Limb (tissue), 2 donors: ENCODE measurements around the gene SDHA.

Source experiments
- DNase-seq, 2 donors: peaks; one replicate each; pipeline ENCODE4 v3.0.0-alpha.2; 2016; ENCODE audit errors: extremely low spot score in 2 of 2

SDHA gene

GRCh38 chr5:217494-218456, at the start of gene SDHA, which contains the start of gene CCDC127:
Gene SDHA (plus strand): TSS chr5:218320. CDS start chr5:218356, 36 bp downstream.
Gene CCDC127 (minus strand): TSS chr5:218153. CDS start chr5:216849, 1,304 bp downstream.
- peak; percentile 96 to 100 for DNase-seq

- peak in 1 of 2 donors; percentile 38 for DNase-seq
These were observed 48.9 kb upstream of the SDHA start for GRCh38 chr5:169071-169727.

- no peak for DNase-seq
These were observed 48.4 kb upstream of the SDHA start for GRCh38 chr5:169728-170094.

GRCh38 chr5:170971-171800, 46.9 kb upstream of the SDHA start:
- peak in 1 of 2 donors; percentile 31 for DNase-seq

- peak in 1 of 2 donors; percentile 20 for DNase-seq
These were observed 46.3 kb upstream of the SDHA start for GRCh38 chr5:171801-172331.

- DNase-seq, result peak in 1 of 2 donors; percentile 9
These were observed 45.7 kb upstream of the SDHA start for GRCh38 chr5:172421-172820.

- DNase-seq, result no peak
These were observed 45.3 kb upstream of the SDHA start for GRCh38 chr5:172841-173251.

- no peak for DNase-seq
These were observed 44.5 kb upstream of the SDHA start for GRCh38 chr5:173392-174290.

GRCh38 chr5:174291-174600, 43.9 kb upstream of the SDHA start:
- no peak for DNase-seq

GRCh38 chr5:174876-175465, 43.1 kb upstream of the SDHA start:
- DNase-seq, result no peak

- no peak for DNase-seq
These were observed 41.8 kb upstream of the SDHA start for GRCh38 chr5:176296-176823.

GRCh38 chr5:178110-178509, 40.0 kb upstream of the SDHA start:
- no peak for DNase-seq

- no peak for DNase-seq
These were observed 38.7 kb upstream of the SDHA start for GRCh38 chr5:179401-179800.

GRCh38 chr5:180286-180918, 37.7 kb upstream of the SDHA start:
- DNase-seq, result no peak

GRCh38 chr5:181160-181559, 37.0 kb upstream of the SDHA start:
- no peak for DNase-seq

GRCh38 chr5:181566-181965, 36.6 kb upstream of the SDHA start:
- DNase-seq, result no peak

- DNase-seq, result no peak
These were observed 36.0 kb upstream of the SDHA start for GRCh38 chr5:182126-182525.

- no peak for DNase-seq
These were observed 33.6 kb upstream of the SDHA start for GRCh38 chr5:184471-184870.
